ENCODE measurements around the gene SYT7.

Gene SYT7

GRCh38 chr11:61609000-61609979 is 28.4 kb upstream of the SYT7 start:
- DNase-seq (ENCODE audit: low read depth in 2 of 2), result no peak

GRCh38 chr11:61607920-61608599 is 27.2 kb upstream of the SYT7 start:
- no peak for DNase-seq (ENCODE audit: low read depth in 2 of 2)

GRCh38 chr11:61607426-61607825 is 26.6 kb upstream of the SYT7 start:
- DNase-seq (ENCODE audit: low read depth in 2 of 2), result no peak

GRCh38 chr11:61603667-61604066 is 22.8 kb upstream of the SYT7 start:
- no peak for DNase-seq (ENCODE audit: low read depth in 2 of 2)

GRCh38 chr11:61602775-61603569 is 22.1 kb upstream of the SYT7 start:
- DNase-seq (ENCODE audit: low read depth in 2 of 2), result no peak

- no peak for DNase-seq (ENCODE audit: low read depth in 2 of 2)
Measured at GRCh38 chr11:61601512-61601911, 20.6 kb upstream of the SYT7 start.

- DNase-seq (ENCODE audit: low read depth in 2 of 2), result no peak
Measured at GRCh38 chr11:61599968-61600710, 19.3 kb upstream of the SYT7 start.

GRCh38 chr11:61598886-61599868 is 18.3 kb upstream of the SYT7 start:
- DNase-seq (ENCODE audit: low read depth in 2 of 2), result no peak

GRCh38 chr11:61598374-61598773 is 17.5 kb upstream of the SYT7 start:
- DNase-seq (ENCODE audit: low read depth in 2 of 2), result no peak

GRCh38 chr11:61596990-61597389 is 16.1 kb upstream of the SYT7 start:
- no peak for DNase-seq (ENCODE audit: low read depth in 2 of 2)

- DNase-seq (ENCODE audit: low read depth in 2 of 2), result no peak
Measured at GRCh38 chr11:61596542-61596941, 15.7 kb upstream of the SYT7 start.

GRCh38 chr11:61594907-61595257 is 14.0 kb upstream of the SYT7 start:
- no peak for DNase-seq (ENCODE audit: low read depth in 2 of 2)

- DNase-seq (ENCODE audit: low read depth in 2 of 2), result no peak
Measured at GRCh38 chr11:61593151-61593550, 12.3 kb upstream of the SYT7 start.

GRCh38 chr11:61592176-61592575 is 11.3 kb upstream of the SYT7 start:
- no peak for DNase-seq (ENCODE audit: low read depth in 2 of 2)

- no peak for DNase-seq (ENCODE audit: low read depth in 2 of 2)
Measured at GRCh38 chr11:61589961-61590360, 9.1 kb upstream of the SYT7 start.

- DNase-seq (ENCODE audit: low read depth in 2 of 2), result no peak
Measured at GRCh38 chr11:61588728-61589191, 7.9 kb upstream of the SYT7 start.

- DNase-seq (ENCODE audit: low read depth in 2 of 2), result peak; percentile 49 to 58
Measured at GRCh38 chr11:61587951-61588727, 7.3 kb upstream of the SYT7 start.

- peak in 1 of 2 donors; percentile 12 for DNase-seq (ENCODE audit: low read depth in 2 of 2)
Measured at GRCh38 chr11:61587541-61587941, 6.7 kb upstream of the SYT7 start.

- DNase-seq (ENCODE audit: low read depth in 2 of 2), result no peak
Measured at GRCh38 chr11:61586792-61587430, 6.0 kb upstream of the SYT7 start.

Measured in activated CD4-positive, alpha-beta T cell treated with anti-CD3 and anti-CD28 coated beads for 24 hours (primary cell).